ENCODE results near the gene AK5.
A peak's percentile ranks its signal among the peaks of the same experiment; 100 is the strongest.

AK5 gene

GRCh38 chr1:77267035-77267434 lies 14.8 kb upstream of the AK5 start:
- Histone ChIP-seq H3K36me3 (ENCODE audit: control insufficient read depth in 2 of 2, insufficient read depth in 2 of 2, low read length in 2 of 2) (no peaks in the 10 kb centered on the region), H3K27me3 (ENCODE audit: control insufficient read depth in 1 of 2, insufficient read depth in 2 of 2, low read length in 2 of 2) (no peaks in the 10 kb centered on the region), H3K9me3 (ENCODE audit: control insufficient read depth in 2 of 2, low read length in 2 of 2) (no peaks in the 10 kb centered on the region), H3K9ac (ENCODE audit: low read length in 2 of 2) (no peak overlapping the region), H3K27ac (ENCODE audit: low read length) (no peak overlapping the region), H3K4me3 (ENCODE audit: low read length in 2 of 2) (no peak overlapping the region), H3K4me1 (ENCODE audit: control insufficient read depth, insufficient read depth, low read length) (no peaks in the 10 kb centered on the region)

DNA sequence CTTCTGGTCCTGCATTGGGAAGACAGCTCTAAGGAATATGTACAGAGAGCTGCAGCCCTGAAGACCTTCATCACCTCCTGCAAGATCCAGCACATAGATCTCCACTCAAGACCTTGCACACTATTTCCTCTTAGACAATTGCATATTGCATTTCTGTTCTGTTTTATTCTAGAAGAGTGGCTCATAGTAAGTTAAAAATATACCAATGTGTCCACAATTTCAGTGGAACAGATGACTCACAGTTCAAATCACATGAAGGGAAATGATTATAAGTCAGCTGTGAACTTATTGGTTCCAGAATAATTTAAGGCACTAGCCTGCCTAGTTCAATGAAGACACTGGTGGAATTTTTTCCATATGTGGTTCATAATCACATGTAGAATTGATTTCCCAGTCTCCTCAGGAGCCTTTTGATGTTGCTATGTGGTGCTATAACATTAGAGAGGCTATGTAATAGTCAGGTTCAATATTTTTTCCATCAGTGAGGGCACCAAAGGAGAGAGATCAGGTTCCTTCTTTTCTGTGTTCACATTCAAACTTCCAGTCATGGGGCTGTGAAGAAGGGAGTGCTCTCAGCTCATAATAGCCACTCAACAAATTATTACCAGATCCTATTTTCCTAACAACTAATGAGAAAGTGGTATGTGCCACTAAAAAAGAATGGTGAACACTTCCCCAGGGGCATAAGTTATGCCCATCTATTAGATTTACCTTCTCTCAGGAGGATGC lies 9.8 kb upstream of the AK5 start:
- Histone ChIP-seq H3K9me3 (ENCODE audit: control insufficient read depth in 2 of 2, low read length in 2 of 2) (no peaks in the 10 kb centered on the region), H3K4me3 (ENCODE audit: low read length in 2 of 2) (no peak overlapping the region), H3K4me1 (ENCODE audit: control insufficient read depth, insufficient read depth, low read length) (no peaks in the 10 kb centered on the region), H3K27ac (ENCODE audit: low read length) (no peak overlapping the region), H3K9ac (ENCODE audit: low read length in 2 of 2) (no peak overlapping the region), H3K27me3 (ENCODE audit: control insufficient read depth in 1 of 2, insufficient read depth in 2 of 2, low read length in 2 of 2) (no peaks in the 10 kb centered on the region), H3K36me3 (ENCODE audit: control insufficient read depth in 2 of 2, insufficient read depth in 2 of 2, low read length in 2 of 2) (no peaks in the 10 kb centered on the region)

- Histone ChIP-seq H3K9me3 (ENCODE audit: control insufficient read depth in 2 of 2, low read length in 2 of 2) (no peaks in the 10 kb centered on the region), H3K36me3 (ENCODE audit: control insufficient read depth in 2 of 2, insufficient read depth in 2 of 2, low read length in 2 of 2) (no peaks in the 10 kb centered on the region), H3K9ac (ENCODE audit: low read length in 2 of 2) (no peak overlapping the region), H3K4me1 (ENCODE audit: control insufficient read depth, insufficient read depth, low read length) (no peaks in the 10 kb centered on the region), H3K27me3 (ENCODE audit: control insufficient read depth in 1 of 2, insufficient read depth in 2 of 2, low read length in 2 of 2) (no peaks in the 10 kb centered on the region), H3K27ac (ENCODE audit: low read length) (no peak overlapping the region), H3K4me3 (ENCODE audit: low read length in 2 of 2) (no peak overlapping the region)
Measured at GRCh38 chr1:77273891-77274290, 7.9 kb upstream of the AK5 start.

DNA sequence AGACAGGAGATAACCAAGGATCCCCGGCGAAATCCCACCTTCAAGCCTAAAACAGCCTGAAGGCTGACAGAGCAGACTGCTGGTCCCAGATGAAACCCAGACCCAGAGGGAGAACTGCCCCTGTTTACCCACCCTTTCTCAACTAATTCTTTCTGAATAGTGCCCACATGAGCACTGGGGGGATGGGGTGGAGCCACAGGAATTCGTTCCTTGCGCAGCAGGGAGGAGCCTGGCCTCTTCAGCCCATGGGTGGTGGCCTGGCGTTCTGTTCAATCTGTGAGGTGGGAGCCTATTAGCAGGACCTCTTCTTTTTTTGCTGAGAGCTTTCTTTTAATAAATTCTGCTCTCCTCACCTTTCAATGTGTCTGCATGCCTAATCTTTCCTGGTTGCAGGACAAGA lies 6.6 kb upstream of the AK5 start:
- H3K4me1 ChIP-seq (ENCODE audit: control insufficient read depth, insufficient read depth, low read length) = no peaks in the 10 kb centered on the region
- no peak overlapping the region for H3K9ac ChIP-seq (ENCODE audit: low read length in 2 of 2)
- no peaks in the 10 kb centered on the region for H3K9me3 ChIP-seq (ENCODE audit: control insufficient read depth in 2 of 2, low read length in 2 of 2)
- no peaks in the 10 kb centered on the region for H3K36me3 ChIP-seq (ENCODE audit: control insufficient read depth in 2 of 2, insufficient read depth in 2 of 2, low read length in 2 of 2)
- no peak overlapping the region for H3K27ac ChIP-seq (ENCODE audit: low read length)
- H3K4me3 ChIP-seq (ENCODE audit: low read length in 2 of 2) = no peak overlapping the region
- peaks cover 0 to 2% of the 10 kb centered on the region in 2 donors for H3K27me3 ChIP-seq (ENCODE audit: control insufficient read depth in 1 of 2, insufficient read depth in 2 of 2, low read length in 2 of 2)

- H3K9me3 ChIP-seq (ENCODE audit: control insufficient read depth in 2 of 2, low read length in 2 of 2) = no peaks in the 10 kb centered on the region
- H3K27ac ChIP-seq (ENCODE audit: low read length) = no peak overlapping the region
- H3K4me3 ChIP-seq (ENCODE audit: low read length in 2 of 2) = no peak overlapping the region
- peaks cover 3% of the 10 kb centered on the region for H3K4me1 ChIP-seq (ENCODE audit: control insufficient read depth, insufficient read depth, low read length)
- no peak overlapping the region for H3K9ac ChIP-seq (ENCODE audit: low read length in 2 of 2)
- no peaks in the 10 kb centered on the region for H3K36me3 ChIP-seq (ENCODE audit: control insufficient read depth in 2 of 2, insufficient read depth in 2 of 2, low read length in 2 of 2)
- H3K27me3 ChIP-seq (ENCODE audit: control insufficient read depth in 1 of 2, insufficient read depth in 2 of 2, low read length in 2 of 2) = peaks cover 3 to 9% of the 10 kb centered on the region in 2 donors
Measured at GRCh38 chr1:77276941-77277340, 4.9 kb upstream of the AK5 start.

GRCh38 chr1:77279929-77280328 lies 1.9 kb upstream of the AK5 start:
- H3K4me1 ChIP-seq (ENCODE audit: control insufficient read depth, insufficient read depth, low read length) = peaks cover 14% of the 10 kb centered on the region
- no peak overlapping the region for H3K9ac ChIP-seq (ENCODE audit: low read length in 2 of 2)
- H3K4me3 ChIP-seq (ENCODE audit: low read length in 2 of 2) = no peak overlapping the region
- H3K9me3 ChIP-seq (ENCODE audit: control insufficient read depth in 2 of 2, low read length in 2 of 2) = no peaks in the 10 kb centered on the region
- no peak overlapping the region for H3K27ac ChIP-seq (ENCODE audit: low read length)
- peaks cover 12 to 23% of the 10 kb centered on the region in 2 donors for H3K27me3 ChIP-seq (ENCODE audit: control insufficient read depth in 1 of 2, insufficient read depth in 2 of 2, low read length in 2 of 2)
- H3K36me3 ChIP-seq (ENCODE audit: control insufficient read depth in 2 of 2, insufficient read depth in 2 of 2, low read length in 2 of 2) = no peaks in the 10 kb centered on the region

DNA sequence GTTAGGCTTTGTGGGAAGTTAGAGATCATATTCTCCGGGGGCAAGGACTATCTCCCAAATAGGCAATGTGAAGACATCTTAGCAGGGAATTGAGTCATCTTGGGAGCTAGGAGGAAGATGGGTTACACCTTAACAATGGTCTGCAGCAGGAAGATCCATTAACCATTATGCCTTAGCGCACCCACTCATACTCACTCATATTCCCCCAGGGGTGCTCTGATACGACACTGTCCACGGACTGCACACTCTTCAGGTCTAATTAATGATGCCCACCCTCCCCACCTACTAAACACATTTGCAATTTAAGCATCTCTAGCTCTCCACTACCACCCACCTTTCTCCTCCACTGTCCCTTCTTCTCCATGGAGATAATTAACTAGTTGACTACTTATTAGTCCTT lies 857 bp upstream of the AK5 start:
- Histone ChIP-seq H3K27me3 (ENCODE audit: control insufficient read depth in 1 of 2, insufficient read depth in 2 of 2, low read length in 2 of 2) (peaks cover 12 to 23% of the 10 kb centered on the region in 2 donors), H3K9ac (ENCODE audit: low read length in 2 of 2) (no peak overlapping the region), H3K9me3 (ENCODE audit: control insufficient read depth in 2 of 2, low read length in 2 of 2) (no peaks in the 10 kb centered on the region), H3K36me3 (ENCODE audit: control insufficient read depth in 2 of 2, insufficient read depth in 2 of 2, low read length in 2 of 2) (no peaks in the 10 kb centered on the region), H3K4me3 (ENCODE audit: low read length in 2 of 2) (no peak overlapping the region), H3K4me1 (ENCODE audit: control insufficient read depth, insufficient read depth, low read length) (peaks cover 14% of the 10 kb centered on the region), H3K27ac (ENCODE audit: low read length) (no peak overlapping the region)

DNA sequence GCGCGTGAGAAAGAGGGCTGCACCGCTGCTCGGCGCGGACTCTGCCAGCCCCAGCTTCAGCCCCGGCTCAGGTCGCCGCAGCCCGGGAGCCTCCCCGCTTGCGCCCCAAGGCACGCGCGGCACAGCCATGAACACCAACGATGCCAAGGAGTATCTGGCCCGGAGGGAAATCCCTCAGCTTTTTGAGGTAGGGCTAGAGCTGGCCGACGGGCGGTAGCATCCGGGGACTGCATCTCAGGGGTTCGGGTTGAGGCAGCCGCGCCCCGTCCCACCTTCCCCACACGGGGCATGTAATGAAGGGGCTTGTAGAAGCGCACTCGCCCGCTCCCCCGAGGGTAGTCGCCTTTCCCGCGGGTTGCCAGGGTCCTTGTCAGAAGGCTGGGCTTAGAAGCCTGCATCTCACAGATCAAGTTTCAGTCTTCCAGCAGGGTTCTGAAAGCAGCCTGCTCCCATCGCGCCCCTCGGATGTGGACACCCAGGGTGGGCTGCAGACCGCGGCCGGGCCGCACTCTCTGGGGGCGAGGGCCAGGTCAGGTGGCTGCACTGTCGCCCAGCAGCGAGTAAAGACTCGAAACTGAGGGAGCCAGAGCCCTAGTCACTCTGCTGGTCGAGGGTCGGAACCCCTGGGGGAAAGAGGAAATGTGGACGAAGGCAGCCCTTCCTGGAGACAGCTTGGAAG lies 507 bp downstream of the AK5 start:
- no peaks in the 10 kb centered on the region for H3K9me3 ChIP-seq (ENCODE audit: control insufficient read depth in 2 of 2, low read length in 2 of 2)
- H3K4me3 ChIP-seq (ENCODE audit: low read length in 2 of 2) = peak overlapping the region; percentile 41 to 72
- H3K4me1 ChIP-seq (ENCODE audit: control insufficient read depth, insufficient read depth, low read length) = peaks cover 14% of the 10 kb centered on the region
- H3K27me3 ChIP-seq (ENCODE audit: control insufficient read depth in 1 of 2, insufficient read depth in 2 of 2, low read length in 2 of 2) = peaks cover 12 to 23% of the 10 kb centered on the region in 2 donors
- no peaks in the 10 kb centered on the region for H3K36me3 ChIP-seq (ENCODE audit: control insufficient read depth in 2 of 2, insufficient read depth in 2 of 2, low read length in 2 of 2)
- H3K27ac ChIP-seq (ENCODE audit: low read length) = no peak overlapping the region
- no peak overlapping the region for H3K9ac ChIP-seq (ENCODE audit: low read length in 2 of 2)

GRCh38 chr1:77282866-77283539 lies 1.2 kb downstream of the AK5 start:
- Histone ChIP-seq H3K4me1 (ENCODE audit: control insufficient read depth, insufficient read depth, low read length) (peaks cover 14% of the 10 kb centered on the region), H3K4me3 (ENCODE audit: low read length in 2 of 2) (peak overlapping the region; percentile 41 to 72), H3K27me3 (ENCODE audit: control insufficient read depth in 1 of 2, insufficient read depth in 2 of 2, low read length in 2 of 2) (peaks cover 12 to 23% of the 10 kb centered on the region in 2 donors), H3K36me3 (ENCODE audit: control insufficient read depth in 2 of 2, insufficient read depth in 2 of 2, low read length in 2 of 2) (no peaks in the 10 kb centered on the region), H3K9me3 (ENCODE audit: control insufficient read depth in 2 of 2, low read length in 2 of 2) (no peaks in the 10 kb centered on the region), H3K9ac (ENCODE audit: low read length in 2 of 2) (no peak overlapping the region), H3K27ac (ENCODE audit: low read length) (no peak overlapping the region)

DNA sequence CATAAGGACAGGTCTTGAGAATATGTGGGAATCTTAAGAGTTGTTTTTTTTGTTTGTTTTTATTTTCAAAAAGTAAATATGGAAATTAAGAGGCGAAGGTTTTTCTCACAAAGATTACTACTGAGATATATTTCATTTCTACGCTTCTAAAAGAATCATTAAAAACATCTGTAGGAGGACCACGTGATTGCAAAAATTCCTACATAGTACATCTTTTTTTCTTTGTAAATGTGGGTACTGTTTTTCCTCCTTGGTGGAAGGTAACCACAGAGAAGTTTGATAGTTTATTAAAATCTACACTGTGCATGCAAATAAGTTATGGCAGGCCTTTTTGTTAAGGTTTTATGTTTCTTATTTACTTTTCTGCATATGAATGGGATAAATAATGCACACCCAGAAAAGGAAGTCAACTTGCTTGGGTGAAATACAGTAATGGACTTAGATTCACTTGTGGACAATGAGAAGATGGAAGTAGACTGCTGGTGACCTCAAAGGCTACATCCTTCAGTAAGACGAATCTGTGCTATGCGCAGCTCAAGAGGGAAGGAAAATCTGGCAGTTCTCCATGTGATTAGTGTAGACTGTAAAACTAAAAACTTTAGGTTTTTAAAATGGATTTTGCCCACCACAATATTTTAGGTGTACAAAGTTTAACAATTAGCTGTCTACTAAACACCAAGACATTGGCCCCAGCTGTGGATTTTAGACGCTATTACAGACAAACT lies 2.0 kb downstream of the AK5 start:
- Histone ChIP-seq H3K9ac (ENCODE audit: low read length in 2 of 2) (no peak overlapping the region), H3K4me3 (ENCODE audit: low read length in 2 of 2) (no peak overlapping the region), H3K36me3 (ENCODE audit: control insufficient read depth in 2 of 2, insufficient read depth in 2 of 2, low read length in 2 of 2) (no peaks in the 10 kb centered on the region), H3K27me3 (ENCODE audit: control insufficient read depth in 1 of 2, insufficient read depth in 2 of 2, low read length in 2 of 2) (peaks cover 12 to 23% of the 10 kb centered on the region in 2 donors), H3K27ac (ENCODE audit: low read length) (no peak overlapping the region), H3K4me1 (ENCODE audit: control insufficient read depth, insufficient read depth, low read length) (peaks cover 14% of the 10 kb centered on the region), H3K9me3 (ENCODE audit: control insufficient read depth in 2 of 2, low read length in 2 of 2) (no peaks in the 10 kb centered on the region)
